IPS DF 4.7 (cell line): ENCODE measurements around the gene ZDHHC24.

Source experiments
- DNase-seq: peaks from one replicate; pipeline ENCODE4 v3.0.0-alpha.2; 2013; ENCODE audit warnings: low spot score; ENCODE audit errors: extremely low read depth

ZDHHC24 gene

GRCh38 chr11:66473608-66474515 lies 72.0 kb downstream of the ZDHHC24 start:
- DNase-seq: no peak

- DNase-seq: no peak
Measured at GRCh38 chr11:66473167-66473566, 72.7 kb downstream of the ZDHHC24 start.

- DNase-seq: no peak
Measured at GRCh38 chr11:66472054-66472453, 73.8 kb downstream of the ZDHHC24 start.

GRCh38 chr11:66471142-66471541 lies 74.7 kb downstream of the ZDHHC24 start:
- no peak for DNase-seq
